ENCODE measurements around the gene SCAPER.

The SCAPER gene

GRCh38 chr15:76812381-76812780 is 92.8 kb downstream of the SCAPER start:
- Histone ChIP-seq H3K36me3 (ENCODE audit: control insufficient read depth, insufficient read depth, low read length) (no peaks in the 10 kb centered on the region), H3K9ac (ENCODE audit: low read length) (no peak overlapping the region), H3K27me3 (ENCODE audit: control insufficient read depth, insufficient read depth, low read length) (no peaks in the 10 kb centered on the region), H3K27ac (ENCODE audit: low read depth, low read length) (no peak overlapping the region), H3K9me3 (ENCODE audit: control insufficient read depth, insufficient read depth, low read depth, low read length) (no peaks in the 10 kb centered on the region), H3K4me1 (ENCODE audit: control insufficient read depth, insufficient read depth, low read length) (peaks cover 9% of the 10 kb centered on the region; the same call in 1 of the 2 replicates), H3K4me3 (ENCODE audit: low read depth, low read length) (no peak overlapping the region)

GRCh38 chr15:76809412-76810103 is 95.6 kb downstream of the SCAPER start:
- Histone ChIP-seq H3K9me3 (ENCODE audit: control insufficient read depth, insufficient read depth, low read depth, low read length) (no peaks in the 10 kb centered on the region), H3K27me3 (ENCODE audit: control insufficient read depth, insufficient read depth, low read length) (no peaks in the 10 kb centered on the region), H3K4me3 (ENCODE audit: low read depth, low read length) (no peak overlapping the region), H3K9ac (ENCODE audit: low read length) (no peak overlapping the region), H3K36me3 (ENCODE audit: control insufficient read depth, insufficient read depth, low read length) (no peaks in the 10 kb centered on the region), H3K4me1 (ENCODE audit: control insufficient read depth, insufficient read depth, low read length) (peaks cover 9% of the 10 kb centered on the region; the same call in 1 of the 2 replicates), H3K27ac (ENCODE audit: low read depth, low read length) (no peak overlapping the region)

- H3K36me3 ChIP-seq (ENCODE audit: control insufficient read depth, insufficient read depth, low read length), result no peaks in the 10 kb centered on the region
- no peak overlapping the region for H3K9ac ChIP-seq (ENCODE audit: low read length)
- no peak overlapping the region for H3K27ac ChIP-seq (ENCODE audit: low read depth, low read length)
- H3K4me1 ChIP-seq (ENCODE audit: control insufficient read depth, insufficient read depth, low read length), result peaks cover 17% of the 10 kb centered on the region
- H3K9me3 ChIP-seq (ENCODE audit: control insufficient read depth, insufficient read depth, low read depth, low read length), result no peaks in the 10 kb centered on the region
- no peaks in the 10 kb centered on the region for H3K27me3 ChIP-seq (ENCODE audit: control insufficient read depth, insufficient read depth, low read length)
- no peak overlapping the region for H3K4me3 ChIP-seq (ENCODE audit: low read depth, low read length)
Measured at GRCh38 chr15:76803049-76803571, 102.0 kb downstream of the SCAPER start.

- H3K9ac ChIP-seq (ENCODE audit: low read length), result no peak overlapping the region
- H3K36me3 ChIP-seq (ENCODE audit: control insufficient read depth, insufficient read depth, low read length), result no peaks in the 10 kb centered on the region
- H3K4me3 ChIP-seq (ENCODE audit: low read depth, low read length), result no peak overlapping the region
- peaks cover 15% of the 10 kb centered on the region for H3K4me1 ChIP-seq (ENCODE audit: control insufficient read depth, insufficient read depth, low read length)
- no peaks in the 10 kb centered on the region for H3K27me3 ChIP-seq (ENCODE audit: control insufficient read depth, insufficient read depth, low read length)
- H3K9me3 ChIP-seq (ENCODE audit: control insufficient read depth, insufficient read depth, low read depth, low read length), result no peaks in the 10 kb centered on the region
- no peak overlapping the region for H3K27ac ChIP-seq (ENCODE audit: low read depth, low read length)
Measured at GRCh38 chr15:76802411-76802810, 102.7 kb downstream of the SCAPER start.

GRCh38 chr15:76799760-76800159 is 105.4 kb downstream of the SCAPER start:
- H3K27ac ChIP-seq (ENCODE audit: low read depth, low read length), result no peak overlapping the region
- H3K36me3 ChIP-seq (ENCODE audit: control insufficient read depth, insufficient read depth, low read length), result no peaks in the 10 kb centered on the region
- peaks cover 15% of the 10 kb centered on the region for H3K4me1 ChIP-seq (ENCODE audit: control insufficient read depth, insufficient read depth, low read length)
- no peak overlapping the region for H3K9ac ChIP-seq (ENCODE audit: low read length)
- no peaks in the 10 kb centered on the region for H3K9me3 ChIP-seq (ENCODE audit: control insufficient read depth, insufficient read depth, low read depth, low read length)
- no peak overlapping the region for H3K4me3 ChIP-seq (ENCODE audit: low read depth, low read length)
- no peaks in the 10 kb centered on the region for H3K27me3 ChIP-seq (ENCODE audit: control insufficient read depth, insufficient read depth, low read length)

GRCh38 chr15:76795217-76795616 is 109.9 kb downstream of the SCAPER start:
- Histone ChIP-seq H3K36me3 (ENCODE audit: control insufficient read depth, insufficient read depth, low read length) (no peaks in the 10 kb centered on the region), H3K9me3 (ENCODE audit: control insufficient read depth, insufficient read depth, low read depth, low read length) (no peaks in the 10 kb centered on the region), H3K4me1 (ENCODE audit: control insufficient read depth, insufficient read depth, low read length) (peaks cover 21% of the 10 kb centered on the region), H3K4me3 (ENCODE audit: low read depth, low read length) (no peak overlapping the region), H3K27me3 (ENCODE audit: control insufficient read depth, insufficient read depth, low read length) (no peaks in the 10 kb centered on the region), H3K9ac (ENCODE audit: low read length) (no peak overlapping the region), H3K27ac (ENCODE audit: low read depth, low read length) (no peak overlapping the region)

- peaks cover 21% of the 10 kb centered on the region for H3K4me1 ChIP-seq (ENCODE audit: control insufficient read depth, insufficient read depth, low read length)
- H3K36me3 ChIP-seq (ENCODE audit: control insufficient read depth, insufficient read depth, low read length), result no peaks in the 10 kb centered on the region
Measured at GRCh38 chr15:76793162-76793561, 112.0 kb downstream of the SCAPER start.

GRCh38 chr15:76791511-76791910 is 113.6 kb downstream of the SCAPER start:
- Histone ChIP-seq H3K4me3 (ENCODE audit: low read depth, low read length) (no peak overlapping the region), H3K4me1 (ENCODE audit: control insufficient read depth, insufficient read depth, low read length) (peaks cover 21% of the 10 kb centered on the region), H3K27ac (ENCODE audit: low read depth, low read length) (no peak overlapping the region), H3K36me3 (ENCODE audit: control insufficient read depth, insufficient read depth, low read length) (no peaks in the 10 kb centered on the region), H3K9ac (ENCODE audit: low read length) (no peak overlapping the region), H3K9me3 (ENCODE audit: control insufficient read depth, insufficient read depth, low read depth, low read length) (no peaks in the 10 kb centered on the region), H3K27me3 (ENCODE audit: control insufficient read depth, insufficient read depth, low read length) (no peaks in the 10 kb centered on the region)

More at GRCh38 chr15:76793162-76793561, 112.0 kb downstream of the SCAPER start:
- Histone ChIP-seq H3K9ac (ENCODE audit: low read length) (no peak overlapping the region), H3K9me3 (ENCODE audit: control insufficient read depth, insufficient read depth, low read depth, low read length) (no peaks in the 10 kb centered on the region), H3K4me3 (ENCODE audit: low read depth, low read length) (peak overlapping the region; percentile 32), H3K27ac (ENCODE audit: low read depth, low read length) (peak overlapping the region; percentile 70; the same call in 1 of the 2 replicates), H3K27me3 (ENCODE audit: control insufficient read depth, insufficient read depth, low read length) (no peaks in the 10 kb centered on the region)

- H3K9ac ChIP-seq (ENCODE audit: low read length), result no peak overlapping the region
- H3K4me3 ChIP-seq (ENCODE audit: low read depth, low read length), result no peak overlapping the region
- H3K27me3 ChIP-seq (ENCODE audit: control insufficient read depth, insufficient read depth, low read length), result no peaks in the 10 kb centered on the region
- H3K27ac ChIP-seq (ENCODE audit: low read depth, low read length), result no peak overlapping the region
- H3K9me3 ChIP-seq (ENCODE audit: control insufficient read depth, insufficient read depth, low read depth, low read length), result peaks cover 5% of the 10 kb centered on the region; the same call in 1 of the 2 replicates
- H3K36me3 ChIP-seq (ENCODE audit: control insufficient read depth, insufficient read depth, low read length), result no peaks in the 10 kb centered on the region
- H3K4me1 ChIP-seq (ENCODE audit: control insufficient read depth, insufficient read depth, low read length), result no peaks in the 10 kb centered on the region
Measured at GRCh38 chr15:76787273-76787672, 117.9 kb downstream of the SCAPER start.

- H3K9ac ChIP-seq (ENCODE audit: low read length), result no peak overlapping the region
- H3K9me3 ChIP-seq (ENCODE audit: control insufficient read depth, insufficient read depth, low read depth, low read length), result peaks cover 8% of the 10 kb centered on the region; the same call in 1 of the 2 replicates
- no peaks in the 10 kb centered on the region for H3K27me3 ChIP-seq (ENCODE audit: control insufficient read depth, insufficient read depth, low read length)
- H3K4me1 ChIP-seq (ENCODE audit: control insufficient read depth, insufficient read depth, low read length), result no peaks in the 10 kb centered on the region
- H3K4me3 ChIP-seq (ENCODE audit: low read depth, low read length), result no peak overlapping the region
- no peak overlapping the region for H3K27ac ChIP-seq (ENCODE audit: low read depth, low read length)
- no peaks in the 10 kb centered on the region for H3K36me3 ChIP-seq (ENCODE audit: control insufficient read depth, insufficient read depth, low read length)
Measured at GRCh38 chr15:76776969-76777368, 128.2 kb downstream of the SCAPER start.

GRCh38 chr15:76776480-76776879 is 128.7 kb downstream of the SCAPER start:
- Histone ChIP-seq H3K4me1 (ENCODE audit: control insufficient read depth, insufficient read depth, low read length) (no peaks in the 10 kb centered on the region), H3K27ac (ENCODE audit: low read depth, low read length) (no peak overlapping the region)

More at GRCh38 chr15:76776480-76776879, 128.7 kb downstream of the SCAPER start:
- no peak overlapping the region for H3K9ac ChIP-seq (ENCODE audit: low read length)
- H3K36me3 ChIP-seq (ENCODE audit: control insufficient read depth, insufficient read depth, low read length), result no peaks in the 10 kb centered on the region
- no peaks in the 10 kb centered on the region for H3K27me3 ChIP-seq (ENCODE audit: control insufficient read depth, insufficient read depth, low read length)
- H3K9me3 ChIP-seq (ENCODE audit: control insufficient read depth, insufficient read depth, low read depth, low read length), result peaks cover 8% of the 10 kb centered on the region; the same call in 1 of the 2 replicates
- no peak overlapping the region for H3K4me3 ChIP-seq (ENCODE audit: low read depth, low read length)
